Prostate gland (tissue), 2 donors: Measurements from ENCODE around the gene STEEP1.

Source experiments
- POLR2A ChIP-seq: fragments of 450-650 bp; IDR thresholded peaks from one replicate; pipeline ENCODE4 v1.6.1; 2016; ENCODE audit warnings: antibody characterized with exemption, mild to moderate bottlenecking
- TF ChIP-seq, protein P1 (sequence below), 4 experiments: fragments of 200-600 bp in 2 of 4; fragments of 450-650 bp in 2 of 4; sonication (generic) in 2 of 4; IDR thresholded peaks; 1 replicate in 3 of 4; 2 replicates in 1 of 4; pipeline ENCODE4 v1.5.1; 2016 to 2019; ENCODE audit warnings: antibody characterized with exemption in 4 of 4, mild to moderate bottlenecking in 2 of 4, moderate library complexity in 2 of 4

- TF ChIP-seq POLR2A, result no peak
- TF ChIP-seq, protein P1, sequence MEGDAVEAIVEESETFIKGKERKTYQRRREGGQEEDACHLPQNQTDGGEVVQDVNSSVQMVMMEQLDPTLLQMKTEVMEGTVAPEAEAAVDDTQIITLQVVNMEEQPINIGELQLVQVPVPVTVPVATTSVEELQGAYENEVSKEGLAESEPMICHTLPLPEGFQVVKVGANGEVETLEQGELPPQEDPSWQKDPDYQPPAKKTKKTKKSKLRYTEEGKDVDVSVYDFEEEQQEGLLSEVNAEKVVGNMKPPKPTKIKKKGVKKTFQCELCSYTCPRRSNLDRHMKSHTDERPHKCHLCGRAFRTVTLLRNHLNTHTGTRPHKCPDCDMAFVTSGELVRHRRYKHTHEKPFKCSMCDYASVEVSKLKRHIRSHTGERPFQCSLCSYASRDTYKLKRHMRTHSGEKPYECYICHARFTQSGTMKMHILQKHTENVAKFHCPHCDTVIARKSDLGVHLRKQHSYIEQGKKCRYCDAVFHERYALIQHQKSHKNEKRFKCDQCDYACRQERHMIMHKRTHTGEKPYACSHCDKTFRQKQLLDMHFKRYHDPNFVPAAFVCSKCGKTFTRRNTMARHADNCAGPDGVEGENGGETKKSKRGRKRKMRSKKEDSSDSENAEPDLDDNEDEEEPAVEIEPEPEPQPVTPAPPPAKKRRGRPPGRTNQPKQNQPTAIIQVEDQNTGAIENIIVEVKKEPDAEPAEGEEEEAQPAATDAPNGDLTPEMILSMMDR (IDR thresholded peaks at IDR 0.05), result no peak
These were observed 49.6 kb upstream of the STEEP1 start for GRCh38 chrX:119614776-119615175.
